Hepatocyte (in vitro differentiated cells): Measurements from ENCODE around the gene SLC8B1.

ENCODE experiments used
- EZH2phosphoT487 ChIP-seq: fragments of 200-600 bp; sonication (generic); IDR thresholded peaks from one replicate; pipeline ENCODE4 v1.6.1; 2018; ENCODE audit warnings: antibody characterized with exemption, mild to moderate bottlenecking, low read depth, moderate library complexity; ENCODE audit not compliant: unreplicated experiment, severe bottlenecking
- TF ChIP-seq, protein P1 (sequence below): fragments of 200-600 bp; sonication (generic); IDR thresholded peaks from 2 replicates; pipeline ENCODE4 v1.5.1; 2016; ENCODE audit warnings: antibody characterized with exemption, mild to moderate bottlenecking; ENCODE audit not compliant: poor library complexity

DNA sequence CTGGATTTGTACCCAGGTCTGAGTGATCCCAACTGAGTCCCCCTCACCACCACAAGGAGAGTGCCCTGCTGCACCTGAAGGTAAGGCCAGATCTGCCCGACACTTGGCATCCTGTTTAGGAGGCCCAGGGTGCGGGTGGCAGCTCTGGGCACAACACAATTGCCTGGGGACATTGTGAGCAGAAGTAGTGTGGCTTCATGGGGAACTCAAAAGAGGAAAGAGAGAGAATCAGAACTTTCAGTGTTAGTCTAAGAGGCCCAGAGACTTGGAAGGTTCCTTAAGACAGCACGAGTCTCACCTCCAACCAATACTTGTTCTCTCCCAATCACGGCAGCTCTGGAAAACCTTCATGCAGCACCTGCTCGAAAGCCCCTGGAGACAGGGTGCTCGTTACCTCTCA is 6.6 kb upstream of the SLC8B1 start:
- TF ChIP-seq, protein P1, sequence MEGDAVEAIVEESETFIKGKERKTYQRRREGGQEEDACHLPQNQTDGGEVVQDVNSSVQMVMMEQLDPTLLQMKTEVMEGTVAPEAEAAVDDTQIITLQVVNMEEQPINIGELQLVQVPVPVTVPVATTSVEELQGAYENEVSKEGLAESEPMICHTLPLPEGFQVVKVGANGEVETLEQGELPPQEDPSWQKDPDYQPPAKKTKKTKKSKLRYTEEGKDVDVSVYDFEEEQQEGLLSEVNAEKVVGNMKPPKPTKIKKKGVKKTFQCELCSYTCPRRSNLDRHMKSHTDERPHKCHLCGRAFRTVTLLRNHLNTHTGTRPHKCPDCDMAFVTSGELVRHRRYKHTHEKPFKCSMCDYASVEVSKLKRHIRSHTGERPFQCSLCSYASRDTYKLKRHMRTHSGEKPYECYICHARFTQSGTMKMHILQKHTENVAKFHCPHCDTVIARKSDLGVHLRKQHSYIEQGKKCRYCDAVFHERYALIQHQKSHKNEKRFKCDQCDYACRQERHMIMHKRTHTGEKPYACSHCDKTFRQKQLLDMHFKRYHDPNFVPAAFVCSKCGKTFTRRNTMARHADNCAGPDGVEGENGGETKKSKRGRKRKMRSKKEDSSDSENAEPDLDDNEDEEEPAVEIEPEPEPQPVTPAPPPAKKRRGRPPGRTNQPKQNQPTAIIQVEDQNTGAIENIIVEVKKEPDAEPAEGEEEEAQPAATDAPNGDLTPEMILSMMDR, result no peak
- no peak for TF ChIP-seq EZH2phosphoT487
